GM12865 (cell line): ENCODE data around the gene WDR20.
A peak's percentile ranks its signal among the peaks of the same experiment; 100 is the strongest.

Experiments
- DNase-seq: peaks from one replicate; pipeline ENCODE4 v3.0.0; 2010; ENCODE audit warnings: low read depth
- H3K4me3 ChIP-seq: 2 replicates; pipeline ENCODE4 v1.5.1; 2011; ENCODE audit warnings: mild to moderate bottlenecking, low read depth, low read length, control low read depth
- CTCF ChIP-seq: IDR thresholded peaks from 2 replicates; pipeline ENCODE4 v1.5.1; 2011; ENCODE audit warnings: low read length, control low read depth, low read depth, inconsistent platforms; ENCODE audit not compliant: insufficient read depth; ENCODE audit errors: missing control alignments

Gene WDR20

GRCh38 chr14:102218688-102219087 is 79.0 kb downstream of the WDR20 start:
- no peak for DNase-seq
- H3K4me3 ChIP-seq = no peak overlapping the region
- TF ChIP-seq CTCF = no peak

GRCh38 chr14:102219316-102219715 is 79.6 kb downstream of the WDR20 start:
- TF ChIP-seq CTCF = no peak
- no peak overlapping the region for H3K4me3 ChIP-seq
- DNase-seq = no peak

GRCh38 chr14:102220031-102220430 is 80.3 kb downstream of the WDR20 start:
- H3K4me3 ChIP-seq = no peak overlapping the region
- TF ChIP-seq CTCF = no peak
- DNase-seq = peak; percentile 78

GRCh38 chr14:102221026-102221425 is 81.3 kb downstream of the WDR20 start:
- no peak for DNase-seq
- H3K4me3 ChIP-seq = no peak overlapping the region
- TF ChIP-seq CTCF = no peak

GRCh38 chr14:102222009-102222575 is 82.4 kb downstream of the WDR20 start:
- no peak for TF ChIP-seq CTCF
- no peak for DNase-seq
- H3K4me3 ChIP-seq = no peak overlapping the region

GRCh38 chr14:102222751-102223150 is 83.1 kb downstream of the WDR20 start:
- no peak overlapping the region for H3K4me3 ChIP-seq
- no peak for TF ChIP-seq CTCF
- no peak for DNase-seq

- H3K4me3 ChIP-seq = no peak overlapping the region
- DNase-seq = no peak
- TF ChIP-seq CTCF = no peak
These were observed 84.0 kb downstream of the WDR20 start for GRCh38 chr14:102223682-102224081.
